HG02763 (cell line): Measurements from ENCODE around the gene NFRKB.
A peak's percentile ranks its signal among the peaks of the same experiment; 100 is the strongest.

Source experiments
- ATAC-seq: cut with Tn5 transposase; IDR thresholded peaks from one replicate; pipeline ENCODE4 v1.9.1; 2021; ENCODE audit warnings: mild to moderate bottlenecking, moderate library complexity; ENCODE audit not compliant: unreplicated experiment

The NFRKB gene

DNA sequence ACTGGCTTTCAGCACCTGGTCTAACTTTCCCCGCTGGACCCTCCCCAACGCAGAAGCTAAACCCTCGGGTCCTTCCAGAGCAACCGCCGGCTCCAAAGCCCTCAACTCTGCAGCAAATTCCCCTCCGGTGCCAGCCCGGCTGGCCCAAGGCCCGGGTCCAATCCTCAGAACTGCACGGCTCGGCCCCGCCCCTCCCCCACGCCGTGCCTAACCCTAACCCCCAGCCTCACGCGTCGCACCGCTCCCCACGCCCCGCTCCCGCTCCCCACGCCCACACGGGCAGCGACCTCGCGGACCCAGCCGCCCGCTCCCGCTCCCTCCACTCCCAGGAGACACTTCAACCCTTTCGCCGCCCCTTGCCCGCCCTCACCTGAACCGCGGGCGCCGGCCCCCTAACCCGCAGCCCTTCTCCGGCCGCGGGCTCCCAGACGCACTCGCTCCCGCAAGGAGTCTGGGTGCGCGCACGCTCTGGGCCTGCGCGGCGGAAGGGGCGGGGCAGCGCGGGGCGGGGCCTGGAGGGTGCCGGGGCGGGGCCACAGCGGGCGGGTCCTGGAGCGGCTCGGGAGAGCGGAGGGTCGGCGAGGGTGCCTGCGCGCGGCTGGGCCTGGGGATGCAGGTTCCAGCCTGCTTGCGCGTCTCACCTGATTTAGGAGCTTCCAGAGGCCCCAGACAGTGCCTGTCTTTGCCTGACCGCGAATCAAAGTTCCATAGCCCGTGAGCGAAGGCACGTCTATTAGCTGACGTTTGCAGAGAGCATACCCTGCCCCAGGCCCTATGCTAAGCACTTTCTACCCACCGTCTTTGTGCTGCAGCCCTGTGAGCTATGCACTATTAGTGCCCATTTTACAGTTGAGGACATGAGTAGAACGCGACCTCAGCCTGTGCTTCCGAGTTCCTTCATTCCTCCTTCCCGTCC, at the start of gene NFRKB:
Gene NFRKB (minus strand): TSS at position 453 of the 916 bp plus-strand sequence. CDS start 2,729 bp downstream, outside the sequence.
- peak; percentile 94 for ATAC-seq

DNA sequence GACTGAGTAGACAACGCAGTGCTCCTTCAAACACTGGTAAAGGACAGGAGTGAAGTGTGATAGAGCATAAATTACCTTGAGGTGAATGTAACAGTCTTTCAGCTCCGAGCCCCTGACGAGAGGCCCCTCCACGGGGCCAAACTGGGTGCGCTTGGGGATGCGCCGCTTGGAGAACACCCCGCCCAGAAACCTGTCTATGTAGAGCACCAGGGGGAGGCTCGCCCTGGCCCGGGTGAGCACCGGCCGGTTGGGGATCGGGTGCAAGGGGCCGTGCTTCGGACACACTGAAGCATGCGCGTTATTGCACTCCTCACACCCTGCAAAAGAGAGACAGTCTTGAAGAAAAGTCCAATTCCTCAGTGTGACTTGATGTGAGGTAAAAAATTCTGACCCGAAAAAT, 49.3 kb upstream of the NFRKB start:
- ATAC-seq, result no peak

DNA sequence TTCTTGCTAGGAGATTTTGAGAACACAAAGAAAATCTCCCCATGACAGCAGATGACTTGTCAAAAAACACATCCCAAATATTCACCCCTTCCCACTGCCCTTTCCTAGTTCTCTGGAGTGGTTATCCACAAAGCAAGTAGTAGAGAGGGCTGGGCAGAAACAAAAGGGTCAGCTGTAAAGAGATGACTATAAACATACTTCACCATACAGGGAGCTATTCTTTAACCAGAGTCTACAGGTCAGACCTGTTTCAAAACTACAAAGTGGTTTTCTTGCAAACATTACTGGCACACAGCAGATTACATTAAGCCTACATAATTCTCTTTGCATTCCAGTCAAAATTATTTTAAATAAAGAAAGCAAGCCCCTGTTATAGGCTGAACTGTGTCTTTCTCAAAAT, 47.7 kb upstream of the NFRKB start:
- no peak for ATAC-seq

DNA sequence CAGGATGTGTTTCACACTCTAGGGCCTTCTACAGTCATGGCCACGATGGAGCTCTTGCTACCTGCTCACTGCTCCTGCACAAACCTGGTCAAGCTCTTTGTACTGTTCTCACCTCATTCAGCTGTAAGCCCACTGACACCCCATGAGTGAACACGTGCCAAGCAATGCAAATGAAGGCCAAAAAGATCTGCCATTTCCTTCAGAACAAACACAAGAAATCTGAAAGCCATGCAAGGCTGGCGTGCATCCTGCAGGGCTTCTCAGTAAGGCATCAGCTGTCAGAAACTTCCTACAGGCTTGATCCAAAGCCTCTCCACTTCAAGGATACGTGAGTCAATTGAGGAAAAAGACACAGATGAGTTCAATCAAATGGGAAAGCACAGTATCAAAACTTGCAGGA, 44.1 kb upstream of the NFRKB start:
- no peak for ATAC-seq

DNA sequence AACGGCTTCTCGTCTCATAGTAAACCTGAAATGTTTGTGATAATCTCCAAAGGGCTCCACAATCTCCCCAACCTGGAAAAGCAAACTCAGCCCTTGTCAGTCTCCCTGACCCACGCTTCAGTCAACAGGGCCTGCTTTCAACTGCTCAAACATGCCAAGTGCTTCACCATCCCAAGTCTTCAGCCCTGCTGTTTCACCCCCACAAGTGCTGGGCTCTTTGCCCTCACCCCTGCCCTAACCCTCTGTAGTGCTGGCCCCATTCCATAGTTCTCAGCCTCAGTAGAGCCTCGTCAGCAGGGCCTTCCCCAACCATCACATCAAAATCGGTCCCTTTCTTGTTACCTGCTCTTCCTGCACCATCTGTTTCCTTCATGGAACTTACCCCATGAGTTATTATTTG, 43.4 kb upstream of the NFRKB start:
- ATAC-seq, result no peak

DNA sequence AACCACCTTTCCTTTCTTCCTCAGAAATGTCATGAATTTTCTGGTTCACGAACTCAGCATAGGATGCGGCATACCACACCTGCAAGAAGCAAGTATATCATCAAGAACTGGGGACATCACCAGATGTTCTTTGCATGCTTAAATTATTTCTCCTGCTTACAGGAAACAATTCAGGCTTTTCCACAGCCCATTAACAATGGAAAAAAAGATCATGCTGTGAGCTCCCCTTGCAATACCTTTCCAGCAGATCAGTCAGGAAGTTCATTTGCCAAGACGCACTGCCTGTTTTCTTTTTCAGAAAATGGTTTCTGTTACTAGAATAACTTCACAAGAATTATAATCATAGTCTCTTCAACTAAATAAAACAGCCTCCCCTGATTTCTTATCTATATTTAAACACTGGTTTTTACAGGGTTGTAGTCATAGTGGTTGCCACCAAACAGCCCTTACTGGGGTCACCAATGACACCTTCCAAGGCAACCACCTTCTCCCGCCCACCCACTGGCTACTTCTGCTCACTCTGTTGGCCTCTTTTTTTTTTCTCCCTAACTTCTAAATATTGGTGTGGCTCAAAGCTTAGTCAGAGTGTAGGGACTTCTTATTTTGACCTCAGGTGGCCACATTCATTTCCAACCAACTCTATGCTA, 42.3 kb upstream of the NFRKB start:
- ATAC-seq, result no peak

DNA sequence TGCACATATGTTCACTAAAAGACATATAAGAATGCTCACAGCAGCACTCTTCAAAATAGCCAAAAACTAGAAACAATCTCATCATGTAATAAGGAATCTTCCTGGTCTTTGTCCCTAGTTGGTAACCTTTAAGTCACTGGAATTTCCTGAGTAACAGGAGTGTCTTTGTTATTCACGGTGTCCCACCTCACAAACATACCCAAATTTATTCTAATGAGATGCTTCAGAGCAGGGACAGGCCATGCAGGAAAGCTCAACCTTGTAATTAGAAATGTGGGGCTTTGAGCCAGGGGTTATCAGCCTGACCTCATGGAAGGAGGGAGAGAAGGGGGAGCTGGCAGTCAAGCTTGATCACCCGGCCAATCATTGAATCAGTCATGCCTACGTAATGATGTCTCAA, 40.3 kb upstream of the NFRKB start:
- no peak for ATAC-seq

DNA sequence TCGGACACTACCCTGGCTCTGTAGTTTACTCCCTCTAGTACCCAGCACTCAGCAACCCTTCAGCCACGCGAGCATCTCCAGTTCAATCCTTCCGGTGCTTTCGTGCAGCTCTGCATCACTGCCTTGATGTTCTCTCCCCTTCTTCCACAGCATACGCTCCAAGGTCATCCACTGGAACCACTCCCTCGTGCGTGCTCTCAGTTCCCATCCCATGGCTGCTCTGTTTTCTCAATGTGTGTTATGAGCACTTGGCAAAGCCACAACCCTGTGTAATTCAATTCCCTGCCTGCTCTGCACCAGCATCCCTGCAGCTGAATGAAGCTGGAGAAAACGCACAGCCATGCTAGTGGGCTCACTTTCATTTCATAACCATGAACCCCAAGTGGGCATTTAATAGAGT, 38.5 kb upstream of the NFRKB start:
- ATAC-seq, result no peak

DNA sequence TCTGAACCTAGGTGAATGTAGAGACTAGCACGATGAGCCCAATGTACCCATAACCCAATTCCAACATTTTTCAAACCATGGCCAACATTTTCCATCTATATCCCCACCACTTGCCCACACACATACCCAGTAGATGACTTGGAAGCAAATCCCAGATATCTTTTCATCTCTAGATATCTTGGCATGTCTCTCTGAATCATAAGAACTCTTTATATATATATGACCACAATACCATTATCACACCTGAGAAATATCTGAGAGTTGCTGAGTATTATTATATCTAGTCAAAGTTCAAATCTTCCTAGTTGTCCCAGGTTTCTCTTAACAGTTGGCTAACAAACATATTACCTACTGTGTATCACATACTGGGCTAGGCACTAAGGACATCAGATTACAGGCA, 37.9 kb upstream of the NFRKB start:
- ATAC-seq, result no peak

DNA sequence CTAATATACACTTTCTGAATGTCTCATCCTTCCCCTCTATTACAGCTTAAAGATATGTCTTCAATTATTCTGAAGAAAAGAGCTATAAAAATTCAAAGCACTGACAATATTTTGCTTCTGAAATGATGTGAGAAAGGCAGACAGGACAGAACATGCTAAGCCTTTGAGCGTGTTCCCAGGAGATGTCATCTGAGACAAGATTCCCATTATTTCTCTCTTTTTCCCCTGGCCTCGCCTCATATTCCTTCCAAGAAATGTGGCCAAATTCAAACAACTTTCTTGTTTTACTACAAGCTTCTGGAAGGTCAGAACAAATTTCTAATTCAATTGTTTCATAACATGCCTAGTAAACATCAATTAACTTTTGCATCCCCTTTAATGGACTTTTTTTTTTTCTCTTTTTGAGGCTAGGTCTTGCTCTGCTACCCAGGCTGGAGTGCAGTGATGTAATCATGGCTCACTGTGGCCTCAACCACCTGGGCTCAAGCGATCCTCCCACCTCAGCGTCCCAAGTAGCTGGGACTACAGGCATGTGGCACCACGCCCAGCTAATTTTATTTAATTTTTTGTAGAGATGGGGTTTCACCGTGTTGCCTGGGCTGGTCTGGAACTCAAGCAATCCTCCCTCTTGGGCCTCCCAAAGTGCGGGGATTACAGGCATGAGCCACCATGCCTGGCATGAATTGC, 37.1 kb upstream of the NFRKB start:
- ATAC-seq, result no peak

DNA sequence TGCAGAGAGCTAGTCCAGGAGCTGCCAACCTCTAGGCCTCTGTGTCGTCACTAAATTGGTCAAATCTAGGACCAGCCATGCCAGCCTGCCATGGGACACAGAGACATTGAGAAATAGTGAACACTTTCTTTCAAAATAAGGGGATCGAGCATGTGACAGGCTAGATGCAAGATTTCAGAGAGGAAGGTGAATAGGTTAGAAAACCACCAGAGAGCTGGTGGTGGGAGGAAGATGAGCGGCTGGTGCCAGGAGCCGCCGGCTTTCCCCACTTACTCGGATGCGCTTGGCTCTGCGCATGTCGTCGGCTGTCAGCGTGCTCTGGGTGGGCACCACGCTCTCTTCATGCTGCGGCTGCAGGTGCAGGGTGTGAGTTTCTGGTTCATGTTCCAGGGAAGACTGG, 35.4 kb upstream of the NFRKB start:
- ATAC-seq, result no peak

DNA sequence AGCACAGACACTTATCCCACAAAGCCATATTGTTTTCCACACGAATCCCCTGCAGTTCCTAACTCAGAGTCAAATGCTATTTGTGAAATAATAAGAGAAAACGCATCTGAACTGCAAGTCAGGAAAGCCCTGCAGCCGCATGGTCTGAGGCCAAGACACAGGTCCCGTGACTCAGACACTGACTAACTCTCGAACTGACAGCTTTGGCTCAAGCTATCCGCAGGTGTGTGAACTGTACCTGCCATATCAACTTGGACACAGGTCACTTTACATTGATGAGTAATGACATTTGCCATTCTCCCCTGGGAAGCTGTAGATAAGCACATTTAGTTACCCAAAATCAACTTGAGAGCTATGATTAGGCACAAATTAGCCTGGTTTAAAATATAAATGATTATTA, 34.9 kb upstream of the NFRKB start:
- no peak for ATAC-seq

DNA sequence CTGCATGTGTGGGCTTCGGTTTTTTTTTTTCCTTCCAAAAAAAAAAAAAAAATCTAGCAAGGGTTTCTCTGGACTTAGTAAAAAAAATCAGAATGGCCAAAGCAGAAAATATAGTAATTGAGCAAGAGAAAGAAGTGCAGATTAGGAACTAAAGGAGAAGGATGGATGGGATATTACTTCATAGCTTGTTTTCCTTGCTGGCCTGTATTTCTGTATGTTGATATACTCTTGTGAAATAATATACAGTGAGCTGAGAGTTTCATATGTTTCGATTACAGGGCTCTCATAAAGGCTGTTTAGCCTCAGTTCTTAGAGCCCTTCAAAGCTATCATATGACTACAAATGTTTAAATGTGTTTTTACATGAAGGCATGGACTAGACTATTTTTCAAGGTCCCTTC, 34.3 kb upstream of the NFRKB start:
- no peak for ATAC-seq

DNA sequence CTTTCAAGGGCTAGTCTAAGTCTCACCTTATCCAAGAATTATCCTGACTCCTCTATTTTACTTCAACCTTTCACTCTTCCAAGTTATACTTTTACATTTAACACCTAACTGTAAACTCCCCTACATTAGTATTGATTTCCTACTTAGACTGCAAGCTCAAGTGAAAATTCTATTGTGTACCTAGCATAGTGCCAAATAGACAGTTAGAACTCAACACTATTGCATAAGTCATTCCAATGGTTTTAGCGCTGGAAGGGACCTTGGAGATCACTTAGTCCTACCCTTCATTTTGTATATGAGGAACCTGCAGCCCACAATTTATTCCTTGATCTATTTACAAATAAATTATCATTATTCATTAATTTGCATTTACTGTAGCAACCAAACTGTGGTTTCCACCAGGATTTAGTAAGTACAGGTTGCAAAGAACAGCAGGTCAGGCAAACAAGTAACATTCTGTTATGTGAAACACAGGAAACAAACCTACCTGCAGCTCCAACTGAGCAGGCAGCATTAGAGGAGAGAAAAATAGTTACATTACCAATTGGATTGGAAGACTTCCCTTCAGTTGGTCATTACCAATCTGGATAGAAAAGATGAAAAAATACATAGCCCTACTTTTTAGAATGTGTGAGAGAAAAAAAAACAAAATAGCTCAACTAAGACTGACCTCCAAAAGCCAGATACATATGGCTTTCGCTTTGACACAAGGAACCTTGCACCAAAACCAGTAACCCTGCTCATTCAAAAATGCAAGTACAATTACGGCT, 33.7 kb upstream of the NFRKB start:
- ATAC-seq, result no peak

DNA sequence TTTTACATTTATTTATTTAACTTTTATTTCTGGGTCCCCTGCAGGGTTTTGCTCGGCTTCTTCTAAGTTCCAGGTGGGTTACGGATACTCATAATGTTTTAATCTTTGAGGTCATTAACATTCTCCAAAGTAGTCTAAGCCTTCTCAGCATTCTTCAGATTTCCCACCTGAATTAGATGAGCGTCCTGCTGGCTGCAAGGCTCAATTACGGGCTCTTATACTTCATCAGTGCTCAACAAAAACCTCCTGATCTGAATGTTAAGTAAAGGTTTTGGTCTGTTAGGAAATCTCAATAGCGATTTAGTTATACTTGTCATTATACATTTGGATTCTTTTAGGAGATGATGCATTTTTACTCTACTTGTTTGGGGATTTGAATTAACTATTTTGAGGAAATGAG, 27.3 kb upstream of the NFRKB start:
- ATAC-seq, result no peak

DNA sequence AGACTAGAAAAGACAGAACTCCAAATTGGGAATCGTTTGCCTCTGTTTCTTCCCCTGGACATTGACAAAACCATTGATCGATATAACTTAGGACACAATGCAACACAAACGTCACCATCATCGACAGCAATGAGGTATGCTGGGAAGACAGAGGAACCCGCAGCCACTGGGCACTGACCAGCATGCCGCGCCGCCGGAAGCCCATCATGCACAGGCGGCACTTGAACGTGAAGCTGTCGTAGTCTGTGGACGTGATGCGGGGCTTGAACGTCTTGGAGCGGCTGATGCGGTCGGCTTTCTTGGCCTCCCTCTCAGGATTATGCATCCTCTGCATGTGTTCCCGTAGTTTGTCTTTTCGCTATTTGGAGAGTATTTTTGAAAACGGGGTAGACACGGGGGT, 23.0 kb upstream of the NFRKB start:
- no peak for ATAC-seq

DNA sequence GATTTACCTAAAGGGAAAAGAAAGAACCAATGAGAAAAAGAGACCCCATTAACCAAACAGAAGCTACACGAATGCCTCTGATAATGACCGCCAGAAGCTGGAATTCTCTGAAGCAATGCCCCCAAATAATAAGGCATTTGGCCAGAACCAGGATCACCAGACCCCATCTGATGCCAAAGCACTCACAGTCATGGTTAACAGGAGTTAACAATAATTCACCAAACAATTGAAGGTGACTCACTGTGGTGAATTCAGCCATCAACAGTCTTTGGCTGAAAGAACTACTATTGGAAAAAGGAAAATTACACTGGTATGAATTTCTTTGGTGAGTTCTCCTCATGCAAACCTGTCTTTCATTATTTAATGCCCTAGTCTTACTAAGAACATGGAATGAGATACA, 21.9 kb upstream of the NFRKB start:
- ATAC-seq, result no peak

DNA sequence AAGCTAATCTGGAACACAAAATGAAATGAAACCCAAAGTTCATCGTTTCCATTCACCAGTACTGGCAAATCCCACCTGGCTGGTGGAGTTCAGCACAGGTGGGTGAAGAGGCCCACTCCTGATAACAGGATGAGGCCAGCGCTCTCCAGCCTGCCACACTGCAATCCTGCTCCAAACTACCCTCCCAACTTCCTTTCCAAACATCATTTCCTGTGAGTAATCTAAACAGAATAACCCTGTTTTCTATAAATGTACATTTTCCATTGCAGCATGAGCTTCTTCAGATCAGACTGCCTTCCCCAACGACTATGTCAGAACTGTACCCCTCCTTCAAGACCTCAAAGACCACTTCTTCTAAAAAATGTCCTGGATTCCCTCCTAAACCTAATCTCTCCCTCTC, 15.9 kb upstream of the NFRKB start:
- no peak for ATAC-seq

DNA sequence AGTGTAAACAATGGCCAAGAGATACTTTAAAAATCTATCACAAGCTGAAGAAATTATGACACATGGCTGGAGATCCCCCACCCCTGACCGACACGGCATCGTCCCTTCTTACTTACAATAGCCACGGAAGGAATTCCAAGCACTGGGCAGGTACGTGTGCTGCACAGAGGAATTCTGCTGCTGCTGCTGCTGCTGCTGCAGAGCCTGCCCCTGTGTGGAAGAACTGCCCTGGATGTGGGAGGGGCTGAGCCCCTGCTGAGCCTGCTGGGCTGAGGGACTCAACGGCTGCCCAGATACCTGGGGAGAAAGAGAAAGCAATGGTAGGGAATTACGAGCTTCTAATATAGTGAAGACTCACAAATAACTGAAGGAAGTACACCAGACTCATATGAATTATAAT, 15.0 kb upstream of the NFRKB start:
- ATAC-seq, result no peak

DNA sequence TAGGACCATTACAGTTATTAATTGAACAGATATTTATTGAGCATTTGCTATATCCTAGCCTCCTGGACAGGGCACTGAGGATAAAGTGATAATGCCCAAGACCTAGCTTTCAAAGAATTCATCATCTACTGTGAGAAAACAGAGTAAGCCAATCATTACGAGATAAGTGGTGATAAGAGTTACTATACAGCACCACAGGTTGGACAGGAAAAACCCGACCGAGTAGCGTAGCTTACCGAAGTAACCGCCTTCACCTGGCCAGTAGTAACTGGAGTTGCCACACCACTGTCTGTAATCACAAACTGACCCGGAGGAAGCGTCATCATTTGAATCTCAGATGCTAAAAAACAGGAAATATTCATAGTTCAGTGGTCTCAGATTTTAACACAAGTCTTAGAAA, 10.0 kb upstream of the NFRKB start:
- no peak for ATAC-seq

DNA sequence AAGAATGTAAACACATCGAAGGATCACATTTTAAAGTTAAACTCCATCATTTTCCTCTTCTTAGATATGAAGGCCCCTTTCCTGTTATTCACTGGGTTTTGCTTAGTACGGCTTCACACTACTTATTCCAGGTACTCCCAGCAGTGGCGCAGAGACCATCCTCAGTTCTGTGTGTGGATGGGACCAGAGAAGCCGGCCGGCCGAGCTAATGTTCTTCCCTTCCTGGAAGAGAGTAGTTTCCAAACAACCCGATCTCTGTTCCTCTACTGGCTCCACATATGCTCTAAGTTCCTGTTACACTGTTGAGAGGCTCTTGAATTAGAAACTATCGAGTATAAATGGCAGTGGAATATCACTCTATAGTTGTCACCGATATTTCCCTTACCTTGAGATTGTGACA, 684 bp upstream of the NFRKB start:
- no peak for ATAC-seq
